Esophagus muscularis mucosa (tissue), 4 donors: Measurements from ENCODE around the gene ATG9A. TPM values are rescaled to one million over a fixed set of nuclear protein-coding genes. Genes with fewer than 3 reads are reported as not detected.

Experiments
- DNase-seq: peaks from one replicate; pipeline ENCODE4 v3.0.0-alpha.2; 2017; ENCODE audit errors: extremely low spot score
- H3K27ac ChIP-seq, 4 donors: fragments of 200-600 bp; sonication (generic); replicated peaks in 1 of 4; 1 replicate in 3 of 4; 2 replicates in 1 of 4; pipeline ENCODE4 v1.5.1; 2016 to 2019; ENCODE audit warnings: mild to moderate bottlenecking in 1 of 4
- H3K27me3 ChIP-seq, 4 donors: fragments of 200-600 bp; sonication (generic); one replicate each; pipeline versions ENCODE4 v1.5.1 to v1.6.0; 2016 to 2019
- H3K36me3 ChIP-seq, 4 donors: fragments of 200-600 bp; sonication (generic); one replicate each; pipeline ENCODE4 v1.5.1; 2016 to 2019
- H3K4me1 ChIP-seq, 4 donors: fragments of 200-600 bp; sonication (generic); one replicate each; pipeline ENCODE4 v1.5.1; 2016 to 2019
- H3K4me3 ChIP-seq, 4 donors: fragments of 200-600 bp; sonication (generic); 1 replicate in 2 of 4; 2 replicates in 2 of 4; pipeline ENCODE4 v1.5.1; 2016 to 2019; ENCODE audit warnings: mild to moderate bottlenecking in 4 of 4, moderate library complexity in 1 of 4
- H3K9me3 ChIP-seq, 4 donors: fragments of 200-600 bp; sonication (generic); 1 replicate in 3 of 4; 2 replicates in 1 of 4; pipeline ENCODE4 v1.5.1; 2016 to 2019
- EP300 ChIP-seq: sonication (generic); formaldehyde crosslinking; IDR thresholded peaks from one replicate; pipeline ENCODE4 v1.6.1; 2017; ENCODE audit warnings: antibody characterized with exemption
- POLR2A ChIP-seq: fragments of 450-650 bp; IDR thresholded peaks from one replicate; pipeline ENCODE4 v1.6.1; 2017; ENCODE audit warnings: antibody characterized with exemption, moderate library complexity, mild to moderate bottlenecking, low read depth
- POLR2AphosphoS5 ChIP-seq, 2 donors: sonication (generic); formaldehyde crosslinking; IDR thresholded peaks; one replicate each; pipeline ENCODE4 v1.6.1; 2017; ENCODE audit warnings: antibody characterized with exemption in 2 of 2
- WGBS: methylation state at CpG from one replicate; pipeline ENCODE4 v1.1.5; 2018; 5-methylcytosine and 5-hydroxymethylcytosine counted together
- intact Hi-C: fragments of 100-400 bp; cut with DNase I; formaldehyde crosslinking; loops from one replicate; pipeline ENCODE4 v1.15.1; 2023
- total RNA-seq, 4 donors: library from RNA; depleted of rRNA; stranded (reverse); fragments of >200 nt; gene quantifications; one replicate each; pipeline versions ENCODE4 v1.1.0 to v1.2.1, GENCODE V29; 2016
- TF ChIP-seq, protein P1 (sequence below), 3 experiments: fragments of 200-600 bp in 2 of 3; fragments of 450-650 bp in 1 of 3; sonication (generic) in 2 of 3; IDR thresholded peaks; one replicate each; pipeline ENCODE4 v1.5.1; 2017 to 2019; ENCODE audit warnings: antibody characterized with exemption in 3 of 3, mild to moderate bottlenecking in 2 of 3, moderate library complexity in 1 of 3

The ATG9A gene
- total RNA-seq, 4 donors from 2014 or later: 41.5 to 75.3 (median 56.2) TPM

GRCh38 chr2:219178377-219179175 is 50.9 kb downstream of the ATG9A start:
- Histone ChIP-seq H3K9me3 (no peaks in the 10 kb centered on the region), H3K4me3 (peak overlapping the region; percentile 95 to 100 (median 96)), H3K36me3 (peaks cover 48 to 61% (median 60%) of the 10 kb centered on the region in 4 donors), H3K27ac (peak overlapping the region; percentile 95 to 100 (median 96)), H3K4me1 (peaks cover 25 to 55% (median 38%) of the 10 kb centered on the region in 4 donors), H3K27me3 (no peaks in the 10 kb centered on the region)
- 15% methylated on average over 13 of the region's 45 CpGs for WGBS
- intact Hi-C loops: loop anchor here (2.0 to 10.0 kb wide), 2 partner anchors 28 to 206 kb away; partner anchors contain the start of genes DNPEP and ZFAND2B
- TF ChIP-seq POLR2AphosphoS5 (IDR thresholded peaks at IDR 0.05): no peak
- no peak for TF ChIP-seq EP300
- no peak for TF ChIP-seq POLR2A
- TF ChIP-seq, protein P1, sequence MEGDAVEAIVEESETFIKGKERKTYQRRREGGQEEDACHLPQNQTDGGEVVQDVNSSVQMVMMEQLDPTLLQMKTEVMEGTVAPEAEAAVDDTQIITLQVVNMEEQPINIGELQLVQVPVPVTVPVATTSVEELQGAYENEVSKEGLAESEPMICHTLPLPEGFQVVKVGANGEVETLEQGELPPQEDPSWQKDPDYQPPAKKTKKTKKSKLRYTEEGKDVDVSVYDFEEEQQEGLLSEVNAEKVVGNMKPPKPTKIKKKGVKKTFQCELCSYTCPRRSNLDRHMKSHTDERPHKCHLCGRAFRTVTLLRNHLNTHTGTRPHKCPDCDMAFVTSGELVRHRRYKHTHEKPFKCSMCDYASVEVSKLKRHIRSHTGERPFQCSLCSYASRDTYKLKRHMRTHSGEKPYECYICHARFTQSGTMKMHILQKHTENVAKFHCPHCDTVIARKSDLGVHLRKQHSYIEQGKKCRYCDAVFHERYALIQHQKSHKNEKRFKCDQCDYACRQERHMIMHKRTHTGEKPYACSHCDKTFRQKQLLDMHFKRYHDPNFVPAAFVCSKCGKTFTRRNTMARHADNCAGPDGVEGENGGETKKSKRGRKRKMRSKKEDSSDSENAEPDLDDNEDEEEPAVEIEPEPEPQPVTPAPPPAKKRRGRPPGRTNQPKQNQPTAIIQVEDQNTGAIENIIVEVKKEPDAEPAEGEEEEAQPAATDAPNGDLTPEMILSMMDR (IDR thresholded peaks at IDR 0.05): no peak
- peak; percentile 92 for DNase-seq

DNA sequence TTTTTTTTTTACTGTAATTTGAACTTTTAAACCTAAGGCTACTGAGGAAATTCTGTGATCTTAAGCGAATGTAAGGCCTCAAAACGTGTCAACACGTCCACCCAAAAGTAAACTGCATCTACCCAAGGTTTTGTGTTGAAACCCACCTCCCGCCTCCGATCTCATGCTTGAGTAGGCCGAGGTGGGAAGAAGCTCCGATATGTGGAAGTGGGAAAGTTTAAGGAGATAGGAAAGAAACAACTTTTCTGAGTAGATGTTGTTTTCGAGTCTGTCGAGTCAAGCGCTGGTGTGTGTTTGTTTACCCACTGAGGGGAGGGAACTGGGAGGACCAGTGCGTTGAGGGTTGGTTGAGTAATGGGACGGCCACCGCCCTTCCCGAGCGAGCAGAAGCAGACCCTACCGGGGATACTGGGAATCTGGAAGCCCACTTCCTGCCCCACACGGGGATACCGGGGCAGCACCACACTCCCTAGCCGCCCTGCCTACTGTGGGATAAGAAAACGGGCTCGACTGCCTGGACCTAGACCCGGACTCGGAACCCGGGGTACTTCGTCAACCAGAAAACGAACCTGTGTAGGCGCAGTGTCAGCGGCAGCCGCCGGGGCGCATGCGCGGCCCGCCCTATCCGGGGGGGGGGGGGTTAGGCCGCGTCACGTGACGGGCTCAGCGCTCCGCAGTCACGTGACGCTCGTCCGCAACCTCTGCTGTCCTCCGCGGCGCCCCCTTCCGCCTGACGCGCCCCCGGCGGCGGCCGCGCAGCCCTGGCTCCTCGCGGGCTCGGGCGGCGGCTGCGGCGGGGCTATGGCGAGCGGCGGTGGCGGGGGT is 51.7 kb downstream of the ATG9A start, which contains the start of gene RETREG2:
Gene RETREG2 (plus strand): TSS at position 724 of the 825 bp plus-strand sequence. CDS start 78 bp downstream, at position 802.
- WGBS: under 1% methylated on average over 12 of the region's 67 CpGs
- H3K27ac ChIP-seq: peak within 1 kb of the TSS; percentile 95 to 100 (median 96)
- peaks cover 25 to 59% (median 41%) of the 10 kb centered on the region in 4 donors for H3K4me1 ChIP-seq
- H3K36me3 ChIP-seq: peaks cover 48 to 61% (median 60%) of the 10 kb centered on the region in 4 donors
- intact Hi-C loops: loop anchor here (2.0 to 10.0 kb wide), 2 partner anchors 29 to 207 kb away; partner anchors contain the start of genes DNPEP and ZFAND2B
- peak; percentile 99 for DNase-seq
- H3K9me3 ChIP-seq: no peaks in the 10 kb centered on the region
- H3K4me3 ChIP-seq: peak within 1 kb of the TSS; percentile 95 to 100 (median 96)
- H3K27me3 ChIP-seq: no peaks in the 10 kb centered on the region
- no peak for TF ChIP-seq EP300
- TF ChIP-seq, protein P1 (IDR thresholded peaks at IDR 0.05): peak; percentile 49 to 64 (median 58)
- TF ChIP-seq POLR2AphosphoS5 (IDR thresholded peaks at IDR 0.05): peak; percentile 89 to 99
- peak; percentile 98 for TF ChIP-seq POLR2A

DNA sequence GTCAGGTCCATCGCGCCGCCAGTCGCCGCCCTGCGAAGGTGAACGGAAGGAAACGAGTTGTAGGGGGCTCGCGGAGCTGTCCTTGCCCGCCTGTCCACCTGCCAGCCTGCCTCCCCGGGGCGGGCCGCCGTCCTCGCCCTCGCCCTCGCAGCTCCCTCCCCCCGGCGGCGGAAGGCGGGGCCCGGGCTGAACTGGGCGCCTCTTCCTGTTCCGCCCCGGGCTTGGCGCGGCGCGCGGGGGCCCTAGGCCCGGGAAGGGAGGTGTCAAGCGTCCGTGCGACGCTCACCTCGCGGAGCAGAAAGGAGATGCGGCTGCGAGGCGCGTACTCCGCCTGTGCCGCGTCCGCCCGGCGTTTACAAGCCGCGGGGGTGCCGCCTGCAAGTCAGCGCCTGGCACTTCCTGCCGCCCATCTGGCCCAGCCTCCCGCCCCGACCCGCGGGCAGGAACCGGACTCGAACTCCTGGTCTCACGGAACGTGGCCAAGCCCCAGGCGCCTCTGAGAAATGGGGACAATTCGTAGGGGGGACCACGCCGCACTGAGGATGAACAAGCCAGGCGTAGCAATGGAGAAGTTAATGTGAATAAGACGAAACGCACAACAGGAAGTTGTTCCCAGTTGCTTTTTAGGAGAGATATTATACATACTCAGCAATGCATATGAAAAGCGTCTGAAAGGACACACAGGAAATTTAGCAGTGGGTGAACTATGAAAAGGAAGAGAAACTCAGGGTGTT is 52.5 kb downstream of the ATG9A start, which contains the start of gene CNPPD1:
Gene CNPPD1 (minus strand): TSS at position 108 of the 734 bp plus-strand sequence. CDS start 97 bp downstream, at position 11.
- DNase-seq: peak; percentile 94
- intact Hi-C loops: loop anchor here (10.0 kb wide), 1 partner anchor 208 kb away; the partner anchor contains the start of gene DNPEP
- TF ChIP-seq POLR2AphosphoS5 (IDR thresholded peaks at IDR 0.05) (peak; percentile 96 to 98), POLR2A (peak; percentile 93), EP300 (no peak)
- TF ChIP-seq, protein P1 (IDR thresholded peaks at IDR 0.05): no peak
- H3K27ac ChIP-seq: peak within 1 kb of the TSS; percentile 95 to 100 (median 96)
- peaks cover 44 to 61% (median 60%) of the 10 kb centered on the region in 4 donors for H3K36me3 ChIP-seq
- H3K27me3 ChIP-seq: no peaks in the 10 kb centered on the region
- H3K9me3 ChIP-seq: no peaks in the 10 kb centered on the region
- 0% methylated on average over 10 of the region's 69 CpGs for WGBS
- H3K4me1 ChIP-seq: peaks cover 25 to 59% (median 46%) of the 10 kb centered on the region in 4 donors
- H3K4me3 ChIP-seq: peak within 1 kb of the TSS; percentile 95 to 100 (median 96)
